ENCODE measurements around the gene MRLN.

Gene MRLN

GRCh38 chr10:59781511-59781910 lies 28.3 kb upstream of the MRLN start:
- in situ Hi-C loops (cut with MboI; ENCODE audit: low sequenced_read_pairs, unreplicated experiment): no loop called here
- no peak for DNase-seq (ENCODE audit: low spot score)
- no peak for TF ChIP-seq CTCF (IDR thresholded peaks at IDR 0.05; ENCODE audit: borderline replicate concordance, control extremely low read depth, extremely low read depth, insufficient read depth, missing control alignments)

GRCh38 chr10:59779756-59780533 lies 26.7 kb upstream of the MRLN start:
- in situ Hi-C loops (cut with MboI; ENCODE audit: low sequenced_read_pairs, unreplicated experiment): no loop called here
- no peak for TF ChIP-seq CTCF (IDR thresholded peaks at IDR 0.05; ENCODE audit: borderline replicate concordance, control extremely low read depth, extremely low read depth, insufficient read depth, missing control alignments)
- no peak for DNase-seq (ENCODE audit: low spot score)

- no peak for TF ChIP-seq CTCF (IDR thresholded peaks at IDR 0.05; ENCODE audit: borderline replicate concordance, control extremely low read depth, extremely low read depth, insufficient read depth, missing control alignments)
- in situ Hi-C loops (cut with MboI; ENCODE audit: low sequenced_read_pairs, unreplicated experiment): no loop called here
- DNase-seq (ENCODE audit: low spot score): no peak
Observed at GRCh38 chr10:59774451-59774850, 21.2 kb upstream of the MRLN start.

- in situ Hi-C loops (cut with MboI; ENCODE audit: low sequenced_read_pairs, unreplicated experiment): no loop called here
- DNase-seq (ENCODE audit: low spot score): no peak
Observed at GRCh38 chr10:59773088-59773487, 19.8 kb upstream of the MRLN start.

GRCh38 chr10:59771162-59771807 lies 18.0 kb upstream of the MRLN start:
- no peak for DNase-seq (ENCODE audit: low spot score)
- TF ChIP-seq CTCF (IDR thresholded peaks at IDR 0.05; ENCODE audit: borderline replicate concordance, control extremely low read depth, extremely low read depth, insufficient read depth, missing control alignments): no peak
- in situ Hi-C loops (cut with MboI; ENCODE audit: low sequenced_read_pairs, unreplicated experiment): no loop called here

More at GRCh38 chr10:59773088-59773487, 19.8 kb upstream of the MRLN start:
- no peak for TF ChIP-seq CTCF (IDR thresholded peaks at IDR 0.05; ENCODE audit: borderline replicate concordance, control extremely low read depth, extremely low read depth, insufficient read depth, missing control alignments)

- no peak for DNase-seq (ENCODE audit: low spot score)
- no peak for TF ChIP-seq CTCF (IDR thresholded peaks at IDR 0.05; ENCODE audit: borderline replicate concordance, control extremely low read depth, extremely low read depth, insufficient read depth, missing control alignments)
- in situ Hi-C loops (cut with MboI; ENCODE audit: low sequenced_read_pairs, unreplicated experiment): no loop called here
Observed at GRCh38 chr10:59770689-59771088, 17.4 kb upstream of the MRLN start.

All from GM13976 (cell line).